HL-60/S4 (cell line): ENCODE measurements around the gene IL1B.
"Not testable (repeated sequence)": the region's sequence is repeated elsewhere in the genome, so short reads cannot be mapped to it uniquely, and the experiment has no call there.

Experiments
- in situ Hi-C: fragments of 300-500 bp; cut with MboI; formaldehyde crosslinking; loops from 2 replicates; pipeline ENCODE4 v1.14.3; 2022; ENCODE audit warnings: low sequenced_read_pairs

The IL1B gene

GRCh38 chr2:112859406-112860183 is 23.0 kb upstream of the IL1B start:
- in situ Hi-C loops: not testable (repeated sequence)

GRCh38 chr2:112850588-112850987 is 14.0 kb upstream of the IL1B start:
- in situ Hi-C loops: no loop called here

DNA sequence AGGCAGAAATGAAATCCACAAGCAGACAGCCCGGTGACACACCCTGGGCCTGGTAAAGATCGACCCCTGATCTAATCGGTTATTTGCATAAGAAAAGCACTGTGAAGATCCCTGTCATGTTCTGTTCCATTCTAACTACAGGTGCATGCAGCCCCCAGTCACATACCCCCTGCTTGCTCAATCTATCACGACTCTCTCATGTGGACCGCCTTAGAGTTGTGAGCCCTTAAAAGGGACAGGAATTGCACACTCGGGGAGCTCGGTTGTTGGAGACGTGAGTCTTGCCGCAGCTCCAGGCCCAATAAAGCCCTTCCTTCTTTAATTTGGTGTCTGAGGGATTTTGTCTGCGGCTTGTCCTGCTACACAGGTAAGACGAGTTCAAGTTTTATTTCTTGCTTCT is 13.4 kb upstream of the IL1B start:
- in situ Hi-C loops: no loop called here

GRCh38 chr2:112848833-112849232 is 12.3 kb upstream of the IL1B start:
- in situ Hi-C loops: no loop called here

- in situ Hi-C loops: no loop called here
Measured at GRCh38 chr2:112846031-112846430, 9.5 kb upstream of the IL1B start.

- in situ Hi-C loops: no loop called here
Measured at GRCh38 chr2:112843836-112844235, 7.3 kb upstream of the IL1B start.

GRCh38 chr2:112843288-112843687 is 6.7 kb upstream of the IL1B start:
- in situ Hi-C loops: no loop called here

- in situ Hi-C loops: no loop called here
Measured at GRCh38 chr2:112841295-112842044, 4.9 kb upstream of the IL1B start.

GRCh38 chr2:112840068-112840445 is 3.5 kb upstream of the IL1B start:
- in situ Hi-C loops: no loop called here

DNA sequence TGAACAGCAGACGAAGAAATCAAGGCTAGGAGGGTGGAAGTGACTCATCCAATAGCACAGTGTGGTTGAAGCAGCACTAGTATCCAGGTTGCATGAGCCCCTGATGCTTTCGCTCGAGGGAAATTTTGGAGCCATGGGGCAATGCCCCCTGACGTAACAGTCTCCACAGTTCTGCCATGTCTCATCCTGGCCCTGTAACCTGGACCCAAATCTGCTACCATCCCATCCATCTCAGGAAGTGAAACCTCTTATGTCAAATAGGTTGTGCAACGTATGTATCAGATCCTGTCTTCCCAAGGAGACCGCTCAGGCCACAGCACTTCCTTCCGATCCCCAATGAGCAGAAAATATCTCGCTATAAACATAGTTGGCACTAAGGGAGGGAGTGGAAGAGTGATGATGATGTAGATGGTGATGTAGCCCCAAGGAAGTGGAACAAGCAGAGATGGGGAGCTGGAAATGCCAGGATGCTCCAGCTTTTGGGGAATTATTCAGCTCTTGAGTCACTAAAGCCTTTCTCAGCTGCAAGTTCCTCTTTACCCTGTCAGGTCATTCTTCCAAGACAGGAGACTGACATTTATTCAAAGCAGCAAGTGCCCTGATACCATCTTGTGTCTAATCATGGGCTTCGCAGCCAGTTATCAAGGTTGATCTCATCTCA is 3.0 kb upstream of the IL1B start:
- in situ Hi-C loops: loop anchor here (10.0 kb wide), 1 partner anchor 85 kb away; no protein-coding TSS in a partner anchor

- in situ Hi-C loops: loop anchor here (10.0 kb wide), 1 partner anchor 81 kb away; no protein-coding TSS in a partner anchor
Measured at GRCh38 chr2:112836163-112836560, 417 bp downstream of the IL1B start.

GRCh38 chr2:112835536-112836162 is 930 bp downstream of the IL1B start:
- in situ Hi-C loops: loop anchor here (10.0 kb wide), 1 partner anchor 81 kb away; no protein-coding TSS in a partner anchor

DNA sequence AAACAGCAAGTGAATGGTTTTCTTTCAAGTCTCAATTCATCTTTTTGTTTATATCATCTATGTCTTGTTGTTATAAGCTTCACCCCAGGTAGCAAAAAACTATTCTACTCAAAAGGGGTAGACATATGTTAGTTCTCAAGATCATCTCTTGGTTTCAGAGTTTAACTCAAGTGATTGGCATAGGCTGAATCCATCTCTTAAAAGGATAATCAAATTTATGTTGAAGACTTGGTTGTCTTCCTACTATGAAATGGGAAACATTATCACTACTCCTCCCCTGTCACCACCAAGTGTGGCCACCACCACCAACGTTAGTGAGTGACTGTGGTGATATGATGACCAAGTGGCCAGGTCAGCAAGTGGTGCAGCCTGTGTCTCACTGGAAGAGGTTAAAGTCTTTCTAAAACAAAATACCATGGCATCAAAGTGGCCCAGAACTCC is 1.5 kb downstream of the IL1B start:
- in situ Hi-C loops: loop anchor here (10.0 kb wide), 1 partner anchor 80 kb away; no protein-coding TSS in a partner anchor

- in situ Hi-C loops: loop anchor here (10.0 kb wide), 1 partner anchor 80 kb away; no protein-coding TSS in a partner anchor
Measured at GRCh38 chr2:112834396-112835037, 2.1 kb downstream of the IL1B start.

DNA sequence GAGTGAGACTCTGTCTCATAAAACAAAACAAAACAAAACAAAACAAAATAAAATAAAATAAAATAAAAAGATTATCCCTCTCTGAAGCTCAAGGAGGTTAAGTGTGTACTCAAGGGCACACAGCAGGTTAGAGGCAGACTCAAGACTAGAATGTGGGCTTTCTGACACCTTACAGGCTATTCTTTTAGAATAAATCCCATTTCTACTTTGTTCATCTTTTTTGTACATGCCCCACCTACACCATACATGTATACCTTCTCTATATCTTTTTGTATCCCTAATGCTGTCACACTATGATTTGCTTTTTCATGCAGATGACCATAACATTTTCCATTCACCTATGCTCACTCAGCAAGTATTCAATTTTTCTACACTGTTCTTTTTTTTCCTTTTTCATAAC is 2.6 kb downstream of the IL1B start:
- in situ Hi-C loops: loop anchor here (10.0 kb wide), 1 partner anchor 79 kb away; no protein-coding TSS in a partner anchor

DNA sequence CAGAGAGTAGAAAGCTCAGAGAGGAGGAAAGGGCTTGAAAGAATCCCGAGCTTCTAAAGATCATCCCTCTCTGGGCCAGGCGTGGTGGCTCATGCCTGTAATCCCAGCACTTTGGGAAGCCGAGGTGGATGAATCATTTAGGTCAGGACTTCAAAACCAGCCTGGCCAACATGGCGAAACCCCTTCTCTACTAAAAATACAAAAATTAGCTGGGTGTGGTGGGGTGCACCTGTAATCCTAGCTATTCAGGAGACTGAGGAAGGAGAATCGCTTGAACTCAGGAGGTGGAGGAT is 3.0 kb downstream of the IL1B start:
- in situ Hi-C loops: loop anchor here (10.0 kb wide), 1 partner anchor 79 kb away; no protein-coding TSS in a partner anchor

DNA sequence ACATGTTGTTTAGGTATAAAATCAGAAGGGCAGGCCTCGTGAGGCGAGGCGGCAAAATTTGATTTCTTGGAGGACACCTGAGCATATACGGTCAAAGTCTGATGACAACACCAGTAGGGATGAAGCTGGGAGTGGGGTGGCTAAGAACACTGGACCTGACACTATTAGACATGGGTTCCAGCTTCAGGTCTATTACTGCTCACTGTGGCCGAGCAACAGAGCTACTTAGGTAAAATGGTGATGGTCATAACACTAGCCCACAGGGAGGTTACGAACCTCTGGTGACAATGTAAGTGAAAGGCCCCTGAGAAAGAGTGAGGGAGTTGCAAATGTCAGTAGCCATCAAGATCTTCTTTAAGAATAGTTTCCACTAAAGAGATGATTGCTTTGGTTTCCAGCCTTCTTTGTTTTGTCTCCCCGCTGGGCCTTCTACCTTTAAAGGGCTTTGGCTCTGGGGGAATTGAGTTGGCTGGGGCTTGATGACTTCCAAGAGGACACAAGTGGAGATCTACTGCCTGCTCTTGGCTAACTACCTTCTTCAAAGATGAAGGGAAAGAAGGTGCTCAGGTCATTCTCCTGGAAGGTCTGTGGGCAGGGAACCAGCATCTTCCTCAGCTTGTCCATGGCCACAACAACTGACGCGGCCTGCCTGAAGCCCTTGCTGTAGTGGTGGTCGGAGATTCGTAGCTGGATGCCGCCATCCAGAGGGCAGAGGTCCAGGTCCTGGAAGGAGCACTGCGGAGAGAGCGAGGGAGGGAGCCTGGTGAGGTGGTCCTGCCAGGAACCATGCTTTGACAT is 3.5 kb downstream of the IL1B start:
- in situ Hi-C loops: loop anchor here (10.0 kb wide), 1 partner anchor 78 kb away; no protein-coding TSS in a partner anchor

- in situ Hi-C loops: loop anchor here (10.0 kb wide), 1 partner anchor 77 kb away; no protein-coding TSS in a partner anchor
Measured at GRCh38 chr2:112831946-112832840, 4.4 kb downstream of the IL1B start.

DNA sequence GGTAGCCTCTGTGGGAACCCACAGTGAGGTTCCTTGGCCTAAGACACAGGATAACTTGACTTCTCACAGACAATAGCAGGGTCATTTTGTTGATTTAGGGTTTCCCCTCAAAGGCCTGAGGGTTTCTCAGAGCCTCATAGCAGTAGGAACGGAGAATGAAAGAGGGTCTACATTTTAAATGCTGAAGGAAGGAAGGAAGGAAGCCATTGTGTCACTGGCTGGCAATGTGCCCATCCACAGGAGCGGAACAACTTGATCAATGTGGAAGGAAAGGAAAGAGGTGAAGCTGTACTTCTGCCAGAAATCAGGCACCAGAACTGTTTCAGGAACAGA is 5.1 kb downstream of the IL1B start:
- in situ Hi-C loops: loop anchor here (10.0 kb wide), 1 partner anchor 77 kb away; no protein-coding TSS in a partner anchor
